Endothelial cell of umbilical vein (primary cell): ENCODE measurements around the gene HLA-F. TPM values are rescaled to one million over a fixed set of nuclear protein-coding genes. Genes with fewer than 3 reads are reported as not detected.

ENCODE experiments used
- BruUV-seq: library from RNA; stranded (reverse); fragments of 400-500 nt; replicated peaks from 2 replicates; lab custom pipeline; 2021; lab: Mats Ljungman, UMichigan
- CTCF ChIA-PET: fragments of 300-600, 350-600 bp; sonication (Branson Sonifier 250); formaldehyde crosslinking; loops from one replicate; lab custom pipeline; 2021; ENCODE audit warnings: antibody characterized with exemption, inconsistent platforms; lab: Charles Lee
- POLR2A ChIA-PET: fragments of 300-600, 350-600 bp; sonication (Branson Sonifier 250); formaldehyde crosslinking; loops from one replicate; lab custom pipeline; 2021; ENCODE audit warnings: antibody characterized with exemption, inconsistent platforms; lab: Charles Lee
- DNase-seq: peaks from one replicate; pipeline ENCODE4 v3.0.0-alpha.2; 2011; ENCODE audit warnings: low read depth, low spot score
- FAIRE-seq: peaks from 2 replicates; lab custom pipeline; 2011; peaks lifted over from hg19 to GRCh38; lab: Jason Lieb, UNC
- H2AFZ ChIP-seq: 2 replicates; pipeline ENCODE4 v1.6.0; 2012; ENCODE audit warnings: low read depth, low read length, control low read depth, inconsistent platforms
- H3K27ac ChIP-seq: 2 replicates; pipeline ENCODE4 v1.5.1; 2011; ENCODE audit warnings: low read depth, mild to moderate bottlenecking, control low read depth, low read length, moderate library complexity; ENCODE audit not compliant: insufficient read depth
- H3K27me3 ChIP-seq, 2 experiments: 2 replicates each; pipeline versions ENCODE4 v1.6.0 to v1.6.1; 2011; ENCODE audit warnings: low read length in 2 of 2, mixed read lengths in 1 of 2; ENCODE audit not compliant: control insufficient read depth in 2 of 2, insufficient read depth in 2 of 2
- H3K36me3 ChIP-seq, 2 experiments: 2 replicates in 1 of 2; 3 replicates in 1 of 2; pipeline ENCODE4 v1.5.1; 2011; ENCODE audit warnings: low read length in 2 of 2, mild to moderate bottlenecking in 1 of 2, moderate library complexity in 1 of 2; ENCODE audit not compliant: control insufficient read depth in 2 of 2, insufficient read depth in 2 of 2; ENCODE audit errors: extremely low read depth in 1 of 2
- H3K4me1 ChIP-seq: 3 replicates; pipeline ENCODE4 v1.5.1; 2011; ENCODE audit warnings: mild to moderate bottlenecking, low read length; ENCODE audit not compliant: control insufficient read depth, insufficient read depth; ENCODE audit errors: extremely low read depth
- H3K4me2 ChIP-seq: 2 replicates; pipeline ENCODE4 v1.6.1; 2011; ENCODE audit warnings: low read length, control low read depth, mixed read lengths; ENCODE audit not compliant: insufficient read depth
- H3K4me3 ChIP-seq, 3 experiments: fragments of 200-600 bp in 1 of 3; sonication (generic), shearing (Covaris generic) in 1 of 3; replicated peaks in 1 of 3; 2 replicates each; pipeline ENCODE4 v1.5.1; 2011 to 2016; ENCODE audit warnings: control low read depth in 3 of 3, low read length in 3 of 3, mild to moderate bottlenecking in 2 of 3, inconsistent platforms in 1 of 3, low read depth in 1 of 3, moderate library complexity in 1 of 3; ENCODE audit not compliant: insufficient read depth in 1 of 3
- H3K79me2 ChIP-seq: 2 replicates; pipeline ENCODE4 v1.6.0; 2012; ENCODE audit warnings: low read length, inconsistent platforms; ENCODE audit not compliant: control insufficient read depth, insufficient read depth
- H3K9ac ChIP-seq: replicated peaks from 2 replicates; pipeline ENCODE3; 2011; ENCODE audit warnings: low read length, control low read depth; ENCODE audit not compliant: insufficient read depth; ENCODE audit errors: extremely low read depth
- H3K9me1 ChIP-seq: replicated peaks from 3 replicates; pipeline ENCODE4 v1.6.0; 2011; ENCODE audit warnings: mild to moderate bottlenecking, low read length; ENCODE audit not compliant: control insufficient read depth, insufficient read depth; ENCODE audit errors: extremely low read depth
- H3K9me3 ChIP-seq: replicated peaks from 2 replicates; pipeline ENCODE4 v1.5.1; 2012; ENCODE audit warnings: low read length, inconsistent platforms; ENCODE audit not compliant: control insufficient read depth, insufficient read depth
- H4K20me1 ChIP-seq: replicated peaks from 2 replicates; pipeline ENCODE3; 2011; ENCODE audit warnings: mild to moderate bottlenecking, low read length; ENCODE audit not compliant: control insufficient read depth, insufficient read depth; ENCODE audit errors: extremely low read depth
- EZH2 ChIP-seq: IDR thresholded peaks from 2 replicates; pipeline ENCODE4 v1.6.1; 2012; ENCODE audit warnings: borderline replicate concordance, low read depth, mild to moderate bottlenecking, moderate library complexity, low read length, inconsistent platforms; ENCODE audit not compliant: severe bottlenecking
- FOS ChIP-seq: IDR thresholded peaks from 2 replicates; pipeline ENCODE4 v1.6.1; 2011; ENCODE audit warnings: mild to moderate bottlenecking, low read length, moderate library complexity, borderline replicate concordance; ENCODE audit not compliant: insufficient read depth
- GATA2 ChIP-seq: IDR thresholded peaks from 2 replicates; pipeline ENCODE4 v1.7.0; 2011; ENCODE audit warnings: low read depth, mild to moderate bottlenecking, moderate library complexity, mixed read lengths, low read length; ENCODE audit not compliant: insufficient read length, insufficient read depth
- JUN ChIP-seq: IDR thresholded peaks from 2 replicates; pipeline ENCODE4 v1.6.1; 2011; ENCODE audit warnings: borderline replicate concordance, low read depth; ENCODE audit not compliant: insufficient read length, insufficient read depth
- MAX ChIP-seq: IDR thresholded peaks from 2 replicates; pipeline ENCODE4 v1.6.1; 2011; ENCODE audit not compliant: insufficient read depth, insufficient read length
- MYC ChIP-seq: IDR thresholded peaks from one replicate; pipeline ENCODE4 v1.6.1; 2011; ENCODE audit warnings: mild to moderate bottlenecking, low read depth, low read length
- POLR2AphosphoS5 ChIP-seq: IDR thresholded peaks from 2 replicates; pipeline ENCODE4 v1.6.1; 2012; ENCODE audit warnings: low read depth, mild to moderate bottlenecking, control low read depth, low read length, moderate library complexity; ENCODE audit not compliant: insufficient read depth
- dilution Hi-C: fragments of 300-500 bp; cut with MboI; formaldehyde crosslinking; loops from one replicate; pipeline ENCODE4 v1.15.0; 2019; ENCODE audit warnings: low sequenced_read_pairs; ENCODE audit not compliant: extremely low pct_ligation_motif_present
- intact Hi-C: fragments of 100-400 bp; cut with micrococcal nuclease; formaldehyde crosslinking; loops from one replicate; pipeline ENCODE4 v1.10.0; 2022
- polyA plus RNA-seq, 4 experiments: library from polyadenylated mRNA; depleted of rRNA in 3 of 4; stranded (reverse) in 3 of 4; unstranded in 1 of 4; fragments of >200 nt; gene quantifications; 2 replicates each; pipeline versions ENCODE4 v1.2.1 to v1.2.3, GENCODE V29; 2011 to 2012; ENCODE audit warnings: missing spikeins in 1 of 4
- total RNA-seq: library from RNA; stranded (reverse); gene quantifications from 2 replicates; pipeline ENCODE4 v1.2.3, GENCODE V29; 2021

HLA-F gene
- total and polyA plus RNA-seq, 2 donors (not counting 3 experiments of a cell fraction or from before 2014, with no cell fraction given), result 1.5 to 1.6 TPM

- no peak for FAIRE-seq
- no peaks in the 10 kb centered on the region for H3K9me1 ChIP-seq
- no peaks in the 10 kb centered on the region for H3K79me2 ChIP-seq
- CTCF ChIA-PET, result interaction anchor here (1.9 to 5.0 kb wide), 2 partner anchors 10 to 32 kb away, joined by 7 to 19 read pairs; no protein-coding TSS in a partner anchor
- no peak overlapping the region for H2AFZ ChIP-seq
- no peaks in the 10 kb centered on the region for H3K36me3 ChIP-seq
- no peak overlapping the region for H3K9ac ChIP-seq
- no peak overlapping the region for H3K27ac ChIP-seq
- no peaks in the 10 kb centered on the region for H3K9me3 ChIP-seq
- DNase-seq, result no peak
- no peaks in the 10 kb centered on the region for H4K20me1 ChIP-seq
- TF ChIP-seq GATA2 (no peak), FOS (no peak), MAX (no peak), POLR2AphosphoS5 (no peak), MYC (no peak), EZH2 (no peak), JUN (no peak)
- BruUV-seq, result no TSS peak
- no peak overlapping the region for H3K4me3 ChIP-seq
- H3K27me3 ChIP-seq, result peaks cover 0 to 8% of the 10 kb centered on the region in 2 experiments
- no peaks in the 10 kb centered on the region for H3K4me1 ChIP-seq
- POLR2A ChIA-PET, result no interaction called here
- intact Hi-C loops (no loop called here), dilution Hi-C loops (no loop called here)
- no peak overlapping the region for H3K4me2 ChIP-seq
Observed at GRCh38 chr6:29685718-29686326, 37.4 kb upstream of the HLA-F start.
